SIG-M5 treated with dmso at 0.1 percent for 504 hours (cell line): Measurements from ENCODE around the gene ZBTB17.

Source experiments
- DNase-seq: peaks from one replicate; lab custom pipeline; 2025; ENCODE audit not compliant: unreplicated experiment; lab: John Stamatoyannopoulos, UW

Gene ZBTB17

DNA sequence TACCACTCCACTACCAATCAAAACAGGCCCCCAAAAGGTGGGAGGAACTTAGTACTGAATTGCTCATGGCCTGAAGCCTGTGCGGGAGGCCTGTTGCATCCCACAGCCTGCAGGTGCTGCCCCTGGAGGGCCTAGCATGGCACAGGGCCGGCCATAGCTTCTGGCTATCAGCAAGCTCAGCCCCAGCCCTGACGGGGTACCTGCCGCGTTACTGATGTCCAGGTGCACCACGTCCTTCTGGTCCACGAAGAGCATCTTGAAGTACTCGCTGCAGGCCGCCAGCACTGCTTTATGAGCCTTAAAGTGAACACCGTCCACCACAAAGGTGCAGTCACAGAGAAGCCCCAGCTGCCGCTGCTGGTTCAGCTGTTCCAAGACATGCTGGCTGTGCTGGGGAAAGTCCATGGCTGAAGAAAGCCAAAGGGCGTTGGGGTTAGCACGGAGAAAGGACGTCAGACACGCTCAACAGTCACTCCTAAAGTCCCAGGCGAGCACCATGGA is 27.8 kb downstream of the ZBTB17 start:
- no peak for DNase-seq

DNA sequence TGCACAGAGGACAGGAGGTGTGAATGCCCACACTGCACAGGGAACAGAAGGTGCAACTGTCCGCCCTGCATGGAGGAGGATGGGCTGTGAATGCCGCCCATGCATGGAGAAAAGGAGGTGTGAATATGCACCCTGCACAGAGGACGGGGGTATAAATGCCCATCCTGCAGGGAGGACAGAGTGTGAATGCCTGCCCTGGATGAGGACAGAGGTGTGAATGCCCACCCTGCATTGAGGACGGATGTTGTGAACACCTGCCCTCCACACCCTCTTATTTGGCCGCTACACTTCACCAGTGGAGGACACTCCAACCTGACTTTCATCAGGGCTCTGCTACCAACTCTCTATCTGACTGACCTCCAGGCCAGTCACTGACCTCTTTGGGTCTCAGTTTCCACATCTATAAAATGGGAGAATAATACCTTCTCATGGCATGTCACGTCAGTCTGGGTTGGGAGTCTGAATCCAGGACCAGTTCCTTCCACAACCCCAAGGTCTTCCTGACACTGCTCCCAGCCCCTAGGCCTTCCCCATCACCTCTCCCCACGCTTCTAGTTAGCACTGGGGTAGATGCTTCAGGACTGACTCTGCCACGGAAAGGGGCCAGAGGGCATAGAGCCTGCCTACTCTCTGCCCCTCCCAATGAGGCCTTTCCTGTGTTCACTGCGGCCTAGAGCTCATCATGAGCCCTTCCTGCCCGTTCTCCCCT is 28.4 kb downstream of the ZBTB17 start:
- DNase-seq: no peak

DNA sequence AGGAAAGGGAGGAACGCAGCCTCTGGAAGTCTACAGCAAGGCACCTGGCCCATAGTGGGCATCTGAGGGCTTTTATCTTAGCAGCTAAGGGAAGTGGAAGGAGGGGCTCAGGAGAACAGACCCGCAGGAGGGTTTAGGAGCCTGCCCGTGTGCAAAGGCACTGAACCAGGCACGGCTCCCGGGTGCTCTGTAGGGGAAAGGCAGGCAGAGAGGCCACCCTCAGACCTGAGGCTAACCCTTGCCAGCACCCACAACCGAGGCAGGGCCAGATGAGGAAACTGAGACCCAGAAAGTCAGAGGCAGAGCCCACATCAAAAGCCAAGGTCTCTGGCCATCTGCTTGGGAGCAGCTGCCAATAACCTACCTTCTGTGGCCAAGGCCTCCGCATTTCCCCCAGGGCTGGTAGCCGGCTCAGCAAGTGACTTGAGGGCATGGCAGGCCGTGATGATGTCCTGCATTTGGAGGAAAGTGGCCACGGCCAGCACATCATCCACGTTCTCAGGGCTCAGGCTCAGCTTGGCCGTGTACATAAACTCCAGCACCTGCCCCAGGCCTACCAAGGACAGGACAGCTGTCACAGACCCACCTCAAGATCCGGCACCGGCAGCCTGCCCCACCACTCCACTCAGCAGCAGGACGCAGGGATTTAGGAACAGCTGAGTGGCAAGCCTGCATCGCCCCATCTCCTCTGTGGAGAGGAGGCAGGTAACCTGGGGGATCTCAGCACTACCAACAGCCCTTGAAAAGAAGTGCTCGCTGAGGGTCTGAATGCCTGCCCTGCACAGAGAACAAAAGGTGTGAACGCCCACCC is 29.1 kb downstream of the ZBTB17 start:
- no peak for DNase-seq

- no peak for DNase-seq
These were observed 30.0 kb downstream of the ZBTB17 start for GRCh38 chr1:15945832-15946448.

DNA sequence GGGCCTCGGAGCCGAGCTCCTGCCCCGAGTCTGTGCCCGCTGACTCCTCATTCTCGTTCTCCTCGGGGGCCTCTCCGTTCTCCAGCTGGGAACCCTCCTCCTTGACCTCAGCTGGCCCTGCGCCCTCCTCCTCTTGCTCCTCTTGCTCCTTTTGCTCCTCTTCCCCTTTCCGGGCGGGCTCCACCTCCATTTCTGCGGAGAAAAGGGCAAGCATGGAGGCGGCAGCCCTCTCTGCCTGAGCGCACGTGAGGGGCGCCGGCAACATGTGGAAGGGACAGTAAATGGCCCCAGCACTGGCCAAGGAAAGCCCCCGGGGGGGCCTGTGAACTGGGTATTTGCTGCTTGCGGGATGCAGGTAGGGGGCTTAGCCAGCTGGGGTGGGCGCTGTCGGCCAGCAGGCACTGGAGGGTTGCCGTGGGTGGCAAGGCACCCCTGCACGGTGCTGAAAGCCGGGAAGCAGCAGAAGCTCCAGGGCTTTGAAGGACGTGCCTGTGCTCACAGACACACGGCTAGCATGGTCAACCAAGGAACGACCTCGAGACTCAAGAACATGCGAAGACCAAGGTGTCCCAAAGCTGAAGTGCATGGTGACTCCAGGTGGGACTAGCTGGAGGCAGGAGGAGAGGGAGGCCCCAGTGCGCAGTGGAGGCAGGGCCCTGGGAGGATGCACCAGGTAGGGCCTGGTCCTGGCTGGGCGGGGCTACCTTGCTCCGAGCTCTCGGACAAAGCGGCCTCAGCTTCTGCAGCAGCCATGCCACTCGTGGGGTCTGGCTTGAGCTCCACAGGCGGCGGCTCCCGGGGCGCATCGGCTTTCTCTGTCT is 30.7 kb downstream of the ZBTB17 start:
- no peak for DNase-seq

- no peak for DNase-seq
These were observed 31.4 kb downstream of the ZBTB17 start for GRCh38 chr1:15944308-15945010.

- no peak for DNase-seq
These were observed 32.0 kb downstream of the ZBTB17 start for GRCh38 chr1:15943992-15944307.

DNA sequence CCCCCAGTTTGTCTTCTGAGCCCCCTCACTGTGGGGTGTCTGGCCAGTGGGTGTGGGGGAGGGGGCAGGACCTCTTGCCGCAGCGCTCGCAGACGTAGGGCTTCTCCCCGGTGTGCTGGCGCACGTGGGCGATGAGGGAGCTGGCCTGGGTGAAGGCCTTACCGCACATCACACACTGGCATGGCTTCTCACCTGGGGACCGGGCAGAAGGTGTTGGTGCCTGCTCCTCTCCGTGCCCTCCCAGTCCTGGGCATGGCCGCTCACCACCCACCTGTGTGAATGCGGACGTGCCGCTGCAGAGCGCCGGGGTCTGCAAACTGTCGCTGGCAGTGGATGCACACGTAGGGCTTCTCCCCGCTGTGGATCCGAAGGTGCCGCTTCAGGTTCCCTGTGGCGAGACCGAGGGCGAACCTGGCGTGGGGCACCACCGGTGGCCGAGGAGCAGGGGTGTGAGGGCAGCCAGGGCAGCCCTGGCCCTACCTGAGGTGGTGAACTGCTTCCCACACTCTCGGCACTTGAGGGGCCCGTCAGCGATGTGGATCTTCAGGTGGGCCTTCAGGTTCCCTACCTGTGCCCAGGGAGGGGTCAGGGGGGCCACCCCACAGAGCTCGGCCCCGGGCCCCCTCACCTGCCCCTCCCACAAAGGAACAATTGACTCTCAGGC is 32.4 kb downstream of the ZBTB17 start:
- no peak for DNase-seq

GRCh38 chr1:15942661-15943327 is 33.1 kb downstream of the ZBTB17 start:
- DNase-seq: no peak

GRCh38 chr1:15941899-15942660 is 33.8 kb downstream of the ZBTB17 start:
- no peak for DNase-seq

DNA sequence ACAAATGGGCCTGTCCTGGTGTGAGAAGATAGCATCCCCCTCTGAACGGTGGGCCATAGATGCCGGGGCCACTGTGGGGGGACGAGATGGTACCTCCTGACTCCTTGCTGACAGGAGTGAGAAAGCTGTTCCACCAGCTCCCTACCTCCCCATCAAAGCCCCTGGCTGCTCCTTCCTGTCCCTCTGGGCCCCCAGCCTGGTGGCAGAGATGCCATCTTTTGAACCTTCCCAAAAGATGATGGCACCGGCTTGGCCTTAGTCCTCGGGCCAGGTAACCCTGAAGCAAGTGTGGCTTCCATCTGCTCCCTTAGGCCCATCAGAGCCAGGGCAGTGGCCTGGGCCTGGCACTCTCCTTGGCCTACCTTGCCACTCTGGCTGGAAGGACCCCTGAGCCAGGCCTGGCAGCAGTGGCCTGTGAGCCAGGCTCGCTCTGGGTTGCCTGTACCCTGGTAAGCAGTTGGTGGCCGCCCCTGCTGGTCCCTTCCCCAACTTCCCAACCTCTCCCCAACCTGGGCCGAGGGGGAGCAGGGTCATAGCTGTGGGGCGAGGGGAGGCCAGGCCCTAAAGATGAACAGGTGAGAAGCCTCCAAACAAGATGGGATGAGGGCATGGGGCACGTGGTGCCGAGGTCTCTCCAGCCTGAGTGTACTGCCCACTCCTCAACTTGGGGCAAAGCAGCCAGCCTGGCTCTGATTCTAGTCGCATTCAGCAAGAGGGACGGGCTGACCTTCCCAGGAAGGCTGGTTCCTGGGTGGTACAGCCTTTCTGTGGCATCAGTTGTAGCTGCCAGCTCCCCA is 34.7 kb downstream of the ZBTB17 start:
- DNase-seq: no peak

DNA sequence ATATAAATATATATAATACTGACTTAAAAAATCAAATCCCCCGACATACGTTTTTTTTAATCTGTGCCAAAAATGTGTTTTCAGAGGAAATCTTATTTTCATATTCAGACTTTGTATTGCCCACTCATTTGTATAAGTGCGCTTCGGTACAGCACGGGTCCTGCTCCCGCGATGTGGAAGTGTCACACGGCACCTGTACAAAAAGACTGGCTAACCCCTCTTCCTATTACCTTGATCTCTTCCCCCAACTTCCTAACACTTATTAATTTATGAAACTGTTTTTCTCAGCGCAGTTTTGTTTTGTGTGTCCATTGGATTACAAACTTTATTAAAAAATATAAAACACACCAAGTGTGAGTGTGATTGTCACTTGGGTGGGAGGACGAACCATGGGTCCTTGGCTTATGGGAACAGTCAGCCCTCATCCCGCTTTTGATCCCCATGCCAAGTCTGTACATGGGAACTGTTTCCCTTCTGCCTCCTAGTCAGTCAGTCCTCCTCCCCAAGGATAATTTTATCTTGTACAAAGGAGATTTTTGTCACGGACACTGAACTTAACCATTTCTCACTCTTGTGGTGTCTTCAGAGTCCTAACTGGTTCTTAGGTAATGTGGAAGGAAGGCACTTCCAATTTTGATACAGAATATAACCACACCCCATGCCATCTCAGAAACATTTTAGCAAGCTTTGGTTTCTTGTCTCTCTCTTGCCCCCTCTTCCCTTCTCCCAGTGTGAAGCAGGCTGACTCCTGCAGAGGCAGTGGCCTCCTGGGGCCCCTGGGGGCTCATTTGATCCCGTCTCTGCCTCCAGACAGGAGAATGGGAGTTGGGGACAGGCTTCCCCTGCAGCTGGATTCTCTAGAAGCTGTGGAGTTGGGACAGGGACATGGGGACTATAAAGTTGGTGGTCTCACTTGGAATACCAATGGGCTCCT is 35.5 kb downstream of the ZBTB17 start:
- DNase-seq: no peak

GRCh38 chr1:15939181-15940109 is 36.5 kb downstream of the ZBTB17 start:
- DNase-seq: no peak

- no peak for DNase-seq
These were observed 37.2 kb downstream of the ZBTB17 start for GRCh38 chr1:15938628-15939161.

DNA sequence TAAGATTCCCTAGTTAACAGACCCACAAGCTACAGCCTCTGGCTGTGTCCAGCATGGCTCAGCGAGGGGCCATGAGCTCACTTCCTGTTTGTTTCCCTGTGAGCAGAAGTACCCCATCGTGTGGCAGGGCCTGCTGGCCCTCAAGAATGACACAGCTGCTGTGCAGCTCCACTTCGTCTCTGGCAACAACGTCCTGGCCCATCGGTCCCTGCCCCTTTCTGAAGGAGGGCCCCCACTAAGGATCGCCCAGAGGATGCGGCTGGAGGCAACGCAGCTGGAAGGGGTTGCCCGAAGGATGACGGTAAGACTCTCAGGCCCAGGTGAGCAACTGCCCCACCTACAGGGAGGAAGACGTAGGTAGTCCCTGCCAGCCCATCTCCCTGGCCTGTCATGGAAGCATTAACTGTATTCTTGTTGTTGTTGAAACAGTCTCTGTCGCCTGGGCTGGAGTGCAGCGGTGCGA is 38.2 kb downstream of the ZBTB17 start:
- no peak for DNase-seq
